Measurements from ENCODE around the gene AFAP1. TPM values are rescaled to one million over a fixed set of nuclear protein-coding genes. Genes with fewer than 3 reads are reported as not detected.

Gene AFAP1
- total RNA-seq, 2 donors from 2014 or later, result 18.2 to 22.5 TPM

DNA sequence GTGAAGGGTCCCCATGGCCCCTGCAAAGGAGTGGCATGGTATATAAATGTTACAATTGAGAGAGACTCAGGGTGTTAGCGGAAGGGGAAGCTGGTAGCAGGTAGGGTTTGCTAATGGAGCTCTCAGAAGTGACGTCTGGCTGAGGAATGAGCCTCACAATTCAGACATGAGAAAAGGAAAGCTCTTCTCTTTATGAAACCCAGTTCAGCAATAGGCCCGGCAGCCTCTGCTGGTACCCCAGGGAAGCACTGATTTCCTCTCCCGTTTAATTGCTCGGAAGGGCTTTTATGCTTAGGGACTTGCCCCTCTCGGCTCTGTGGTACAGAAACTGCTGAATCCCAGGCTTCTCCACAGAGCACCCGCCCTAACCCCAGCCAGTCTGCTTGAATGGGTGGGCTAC lies 19.4 kb upstream of the AFAP1 start:
- TF ChIP-seq, protein P1, sequence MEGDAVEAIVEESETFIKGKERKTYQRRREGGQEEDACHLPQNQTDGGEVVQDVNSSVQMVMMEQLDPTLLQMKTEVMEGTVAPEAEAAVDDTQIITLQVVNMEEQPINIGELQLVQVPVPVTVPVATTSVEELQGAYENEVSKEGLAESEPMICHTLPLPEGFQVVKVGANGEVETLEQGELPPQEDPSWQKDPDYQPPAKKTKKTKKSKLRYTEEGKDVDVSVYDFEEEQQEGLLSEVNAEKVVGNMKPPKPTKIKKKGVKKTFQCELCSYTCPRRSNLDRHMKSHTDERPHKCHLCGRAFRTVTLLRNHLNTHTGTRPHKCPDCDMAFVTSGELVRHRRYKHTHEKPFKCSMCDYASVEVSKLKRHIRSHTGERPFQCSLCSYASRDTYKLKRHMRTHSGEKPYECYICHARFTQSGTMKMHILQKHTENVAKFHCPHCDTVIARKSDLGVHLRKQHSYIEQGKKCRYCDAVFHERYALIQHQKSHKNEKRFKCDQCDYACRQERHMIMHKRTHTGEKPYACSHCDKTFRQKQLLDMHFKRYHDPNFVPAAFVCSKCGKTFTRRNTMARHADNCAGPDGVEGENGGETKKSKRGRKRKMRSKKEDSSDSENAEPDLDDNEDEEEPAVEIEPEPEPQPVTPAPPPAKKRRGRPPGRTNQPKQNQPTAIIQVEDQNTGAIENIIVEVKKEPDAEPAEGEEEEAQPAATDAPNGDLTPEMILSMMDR (conservative IDR thresholded peaks at IDR 0.05), result peak; percentile 20
- 86 to 89% methylated on average over 5 to 7 of the region's 7 CpGs for WGBS, 2 experiments (ENCODE audit: insufficient coverage in 1 of 2, insufficient read length in 1 of 2)
- Mint-ChIP-seq H3K36me3 (ENCODE audit: low read depth) (no peaks in the 10 kb centered on the region), H3K27me3 (ENCODE audit: insufficient read depth) (no peaks in the 10 kb centered on the region), H3K4me1 (peaks cover 12% of the 10 kb centered on the region), H3K27ac (no peak overlapping the region), H3K9me3 (no peaks in the 10 kb centered on the region), H3K4me3 (no peak overlapping the region)
- no peak overlapping the region for H3K27ac ChIP-seq (ENCODE audit: low read depth, low read length)
- no peak overlapping the region for H3K9ac ChIP-seq (ENCODE audit: extremely low read depth, low read length, poor library complexity, severe bottlenecking)
- no peak overlapping the region for H3K4me3 ChIP-seq (ENCODE audit: low read length)
- no peak for DNase-seq
- H3K9me3 ChIP-seq (ENCODE audit: control insufficient read depth, low read length), result peaks cover 5% of the 10 kb centered on the region
- H3K27me3 ChIP-seq (ENCODE audit: control insufficient read depth, insufficient read depth, low read length, poor library complexity, severe bottlenecking), result no peaks in the 10 kb centered on the region
- no peaks in the 10 kb centered on the region for H3K36me3 ChIP-seq (ENCODE audit: control insufficient read depth, insufficient read depth, low read length)
- H3K4me1 ChIP-seq (ENCODE audit: control insufficient read depth, insufficient read depth, low read length), result peaks cover 6% of the 10 kb centered on the region

DNA sequence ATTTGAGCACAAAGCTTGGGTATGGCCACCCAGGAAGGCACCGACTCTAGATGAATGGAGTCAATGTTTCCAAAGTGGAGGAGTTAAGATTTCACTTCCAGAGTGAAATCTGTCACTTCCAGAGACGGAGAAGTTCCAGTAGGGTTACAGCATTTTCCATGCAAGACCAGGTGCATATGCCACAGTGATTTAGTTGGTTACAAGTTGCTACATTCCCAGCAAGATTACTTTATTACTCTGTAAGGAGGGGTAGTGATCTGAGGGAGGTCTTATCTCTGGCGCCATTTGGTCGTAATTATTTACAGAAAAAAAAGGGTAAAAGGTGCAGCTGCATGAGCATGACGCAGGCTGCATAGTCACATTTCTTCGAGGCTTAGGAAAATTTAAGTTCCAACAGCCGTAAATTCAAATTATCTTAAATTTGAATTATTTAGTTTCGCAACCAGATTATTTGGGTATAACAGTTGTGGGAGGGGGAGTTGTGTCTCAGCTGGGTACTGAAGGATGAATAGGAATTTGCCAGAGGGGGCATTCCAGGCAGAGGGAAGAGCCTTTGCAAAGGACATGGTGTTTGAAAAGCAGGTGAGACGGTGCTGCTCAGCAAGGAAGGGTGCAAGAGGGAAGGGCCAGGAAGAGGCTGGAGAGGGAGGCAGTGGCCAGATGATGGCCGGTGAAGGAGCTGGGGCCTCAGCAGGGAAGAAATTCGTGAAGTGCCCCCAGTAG lies 17.4 kb upstream of the AFAP1 start:
- H3K9ac ChIP-seq (ENCODE audit: extremely low read depth, low read length, poor library complexity, severe bottlenecking), result no peak overlapping the region
- TF ChIP-seq, protein P1 (conservative IDR thresholded peaks at IDR 0.05), result no peak
- H3K9me3 Mint-ChIP-seq, result peaks cover 12% of the 10 kb centered on the region
- peaks cover 9% of the 10 kb centered on the region for H3K9me3 ChIP-seq (ENCODE audit: control insufficient read depth, low read length)
- H3K4me1 ChIP-seq (ENCODE audit: control insufficient read depth, insufficient read depth, low read length), result peaks cover 6% of the 10 kb centered on the region
- H3K27ac ChIP-seq (ENCODE audit: low read depth, low read length), result no peak overlapping the region
- no peak for DNase-seq
- H3K27me3 Mint-ChIP-seq (ENCODE audit: insufficient read depth), result no peaks in the 10 kb centered on the region
- no peak overlapping the region for H3K27ac Mint-ChIP-seq
- H3K4me3 Mint-ChIP-seq, result no peak overlapping the region
- peaks cover 12% of the 10 kb centered on the region for H3K4me1 Mint-ChIP-seq
- H3K36me3 Mint-ChIP-seq (ENCODE audit: low read depth), result no peaks in the 10 kb centered on the region
- H3K27me3 ChIP-seq (ENCODE audit: control insufficient read depth, insufficient read depth, low read length, poor library complexity, severe bottlenecking), result no peaks in the 10 kb centered on the region
- WGBS, 2 experiments (ENCODE audit: insufficient coverage in 1 of 2, insufficient read length in 1 of 2), result 91 to 92% methylated on average over 10 to 11 of the region's 11 CpGs
- no peak overlapping the region for H3K4me3 ChIP-seq (ENCODE audit: low read length)
- H3K36me3 ChIP-seq (ENCODE audit: control insufficient read depth, insufficient read depth, low read length), result no peaks in the 10 kb centered on the region

DNA sequence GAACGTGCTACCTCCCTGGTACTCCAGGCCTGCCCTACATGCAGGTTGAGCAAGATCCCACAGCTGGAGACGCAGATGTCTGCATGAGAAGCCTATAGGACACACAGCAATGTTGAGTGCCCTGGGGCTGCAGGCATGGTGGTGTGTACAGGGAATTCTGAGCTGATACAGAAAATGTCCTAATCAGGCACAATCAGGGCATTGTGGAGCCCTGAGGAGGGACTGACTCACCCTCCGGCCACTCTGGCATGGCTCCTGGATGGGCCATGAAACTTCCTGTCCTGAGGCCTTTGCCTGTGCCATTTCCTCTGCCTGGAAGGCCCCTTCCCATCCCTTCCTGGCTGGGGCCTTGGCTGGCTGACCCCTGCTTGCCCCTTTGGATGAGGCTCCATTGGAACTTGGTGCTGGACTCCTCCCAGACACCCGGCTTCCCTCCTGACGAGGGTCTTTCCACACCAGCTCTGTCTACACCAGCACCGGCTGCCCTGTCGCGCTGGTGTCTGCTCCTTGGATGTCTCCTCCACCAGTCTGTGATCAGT lies 16.7 kb upstream of the AFAP1 start:
- Histone ChIP-seq H3K27ac (ENCODE audit: low read depth, low read length) (no peak overlapping the region), H3K36me3 (ENCODE audit: control insufficient read depth, insufficient read depth, low read length) (no peaks in the 10 kb centered on the region), H3K4me1 (ENCODE audit: control insufficient read depth, insufficient read depth, low read length) (peaks cover 6% of the 10 kb centered on the region), H3K9ac (ENCODE audit: extremely low read depth, low read length, poor library complexity, severe bottlenecking) (no peak overlapping the region), H3K27me3 (ENCODE audit: control insufficient read depth, insufficient read depth, low read length, poor library complexity, severe bottlenecking) (no peaks in the 10 kb centered on the region), H3K4me3 (ENCODE audit: low read length) (no peak overlapping the region), H3K9me3 (ENCODE audit: control insufficient read depth, low read length) (peaks cover 17% of the 10 kb centered on the region)
- H3K27me3 Mint-ChIP-seq (ENCODE audit: insufficient read depth), result no peaks in the 10 kb centered on the region
- H3K4me3 Mint-ChIP-seq, result no peak overlapping the region
- no peaks in the 10 kb centered on the region for H3K36me3 Mint-ChIP-seq (ENCODE audit: low read depth)
- peaks cover 20% of the 10 kb centered on the region for H3K9me3 Mint-ChIP-seq
- no peak for DNase-seq
- TF ChIP-seq, protein P1 (conservative IDR thresholded peaks at IDR 0.05), result no peak
- WGBS, 2 experiments (ENCODE audit: insufficient coverage in 1 of 2, insufficient read length in 1 of 2), result 91 to 100% methylated on average over 7 to 8 of the region's 8 CpGs
- peaks cover 12% of the 10 kb centered on the region for H3K4me1 Mint-ChIP-seq
- no peak overlapping the region for H3K27ac Mint-ChIP-seq
